Esophagus squamous epithelium (tissue), 5 donors: Measurements from ENCODE around the gene ZNF98. TPM values are rescaled to one million over a fixed set of nuclear protein-coding genes. Genes with fewer than 3 reads are reported as not detected.

Source experiments
- DNase-seq: peaks from one replicate; lab custom pipeline; 2025; lab: John Stamatoyannopoulos, UW
- H3K27ac ChIP-seq, 4 donors: fragments of 200-600 bp; sonication (generic); one replicate each; pipeline ENCODE4 v1.5.1; 2016 to 2019; ENCODE audit warnings: mild to moderate bottlenecking in 1 of 4
- H3K27me3 ChIP-seq, 4 donors: fragments of 200-600 bp; sonication (generic); 1 replicate in 3 of 4; 2 replicates in 1 of 4; pipeline versions ENCODE4 v1.5.1 to v1.6.0; 2017 to 2021; ENCODE audit warnings: antibody characterized with exemption in 1 of 4
- H3K36me3 ChIP-seq, 3 donors: fragments of 200-600 bp; sonication (generic); one replicate each; pipeline ENCODE4 v1.5.1; 2016 to 2019
- H3K4me1 ChIP-seq, 3 donors: fragments of 200-600 bp; sonication (generic); one replicate each; pipeline ENCODE4 v1.5.1; 2017 to 2019
- H3K4me3 ChIP-seq, 4 donors: fragments of 200-600 bp; sonication (generic); 1 replicate in 3 of 4; 2 replicates in 1 of 4; pipeline ENCODE4 v1.5.1; 2016 to 2019; ENCODE audit warnings: mild to moderate bottlenecking in 2 of 4, moderate library complexity in 1 of 4
- H3K9me3 ChIP-seq, 3 donors: fragments of 200-600 bp; sonication (generic); one replicate each; pipeline ENCODE4 v1.5.1; 2016 to 2019
- CTCF ChIP-seq, 6 experiments: fragments of 450-650 bp in 4 of 6; fragments of 200-600 bp in 2 of 6; sonication (generic) in 2 of 6; IDR thresholded peaks; one replicate each; pipeline ENCODE4 v1.5.1; 2016 to 2019; ENCODE audit warnings: antibody characterized with exemption in 6 of 6, mild to moderate bottlenecking in 4 of 6, moderate library complexity in 4 of 6
- POLR2A ChIP-seq, 4 donors: fragments of 450-650 bp; IDR thresholded peaks; one replicate each; pipeline ENCODE4 v1.6.1; 2017; ENCODE audit warnings: antibody characterized with exemption in 4 of 4, mild to moderate bottlenecking in 4 of 4, moderate library complexity in 3 of 4
- WGBS, 2 donors: methylation state at CpG; one replicate each; pipeline ENCODE4 v1.1.5; 2018; 5-methylcytosine and 5-hydroxymethylcytosine counted together
- intact Hi-C: fragments of 100-400 bp; cut with DNase I; formaldehyde crosslinking; loops from one replicate; pipeline ENCODE4 v1.15.0; 2022
- total RNA-seq, 4 donors: library from RNA; depleted of rRNA; stranded (reverse); fragments of >200 nt; gene quantifications; one replicate each; pipeline ENCODE4 v1.1.0, GENCODE V29; 2016
- donor health status: DM: yes; HTN: yes; CAD: no.

ZNF98 gene
- under 1 TPM in 1 of 4 donors, not detected in 3; 0.62 TPM for total RNA-seq

GRCh38 chr19:22422211-22422610, at the start of gene ZNF98:
ZNF98 (minus strand) TSS chr19:22422346; CDS start chr19:22422224, 122 bp downstream.
- WGBS, 2 donors = 9 to 18% methylated on average over 15 to 16 of the region's 16 CpGs
- no peak for DNase-seq
- intact Hi-C loops = no loop called here
- H3K9me3 ChIP-seq = peaks cover 0 to 67% (median 9%) of the 10 kb centered on the region in 3 donors
- H3K36me3 ChIP-seq = no peaks in the 10 kb centered on the region
- H3K4me1 ChIP-seq = no peaks in the 10 kb centered on the region
- no peak within 1 kb of the TSS for H3K27ac ChIP-seq
- H3K27me3 ChIP-seq = no peaks in the 10 kb centered on the region
- TF ChIP-seq POLR2A (IDR thresholded peaks at IDR 0.05) (no peak), CTCF (IDR thresholded peaks at IDR 0.05) (no peak)
- H3K4me3 ChIP-seq = peak within 1 kb of the TSS in 3 of 4 donors; percentile 12 to 55 (median 24)

- intact Hi-C loops = no loop called here
- TF ChIP-seq CTCF (IDR thresholded peaks at IDR 0.05) (no peak), POLR2A (IDR thresholded peaks at IDR 0.05) (no peak)
- WGBS, 2 donors = 58 to 61% methylated on average over 3 of the region's 3 CpGs
- H3K36me3 ChIP-seq = no peaks in the 10 kb centered on the region
- peaks cover 0 to 89% (median 8%) of the 10 kb centered on the region in 3 donors for H3K9me3 ChIP-seq
- no peak overlapping the region for H3K27ac ChIP-seq
- H3K4me3 ChIP-seq = no peak overlapping the region
- no peak for DNase-seq
- no peaks in the 10 kb centered on the region for H3K4me1 ChIP-seq
- H3K27me3 ChIP-seq = no peaks in the 10 kb centered on the region
Observed at GRCh38 chr19:22446605-22447004, 24.5 kb upstream of the ZNF98 start.

GRCh38 chr19:22438011-22438410, 15.9 kb upstream of the ZNF98 start:
- intact Hi-C loops = no loop called here

GRCh38 chr19:22427960-22428913, 6.1 kb upstream of the ZNF98 start:
- peaks cover 0 to 70% (median 22%) of the 10 kb centered on the region in 3 donors for H3K9me3 ChIP-seq
- no peak for DNase-seq

More at GRCh38 chr19:22438011-22438410, 15.9 kb upstream of the ZNF98 start:
- Histone ChIP-seq H3K27me3 (no peaks in the 10 kb centered on the region), H3K9me3 (peaks cover 0 to 84% (median 17%) of the 10 kb centered on the region in 3 donors), H3K36me3 (no peaks in the 10 kb centered on the region), H3K4me1 (no peaks in the 10 kb centered on the region), H3K4me3 (no peak overlapping the region), H3K27ac (no peak overlapping the region)
- WGBS, 2 donors = 79 to 89% methylated on average over 2 of the region's 2 CpGs
- TF ChIP-seq CTCF (IDR thresholded peaks at IDR 0.05) (no peak), POLR2A (IDR thresholded peaks at IDR 0.05) (no peak)
- no peak for DNase-seq

More at GRCh38 chr19:22427960-22428913, 6.1 kb upstream of the ZNF98 start:
- peak overlapping the region in 1 of 4 donors; percentile 39 for H3K4me3 ChIP-seq
- H3K36me3 ChIP-seq = no peaks in the 10 kb centered on the region
- no peak overlapping the region for H3K27ac ChIP-seq
- H3K27me3 ChIP-seq = peaks cover 0 to 15% (median 0%) of the 10 kb centered on the region in 4 donors
- 7 to 10% methylated on average over 11 to 14 of the region's 60 CpGs for WGBS, 2 donors
- no peak for TF ChIP-seq POLR2A (IDR thresholded peaks at IDR 0.05)
- TF ChIP-seq CTCF (IDR thresholded peaks at IDR 0.05) = no peak
- intact Hi-C loops = no loop called here
- H3K4me1 ChIP-seq = no peaks in the 10 kb centered on the region
